AML-193 (cell line): ENCODE data around the gene SCAANT1.
A peak's percentile ranks its signal among the peaks of the same experiment; 100 is the strongest.

ENCODE experiments used
- DNase-seq, 2 experiments: peaks; one replicate each; lab custom pipeline; 2025; lab: John Stamatoyannopoulos, UW

SCAANT1 gene

DNA sequence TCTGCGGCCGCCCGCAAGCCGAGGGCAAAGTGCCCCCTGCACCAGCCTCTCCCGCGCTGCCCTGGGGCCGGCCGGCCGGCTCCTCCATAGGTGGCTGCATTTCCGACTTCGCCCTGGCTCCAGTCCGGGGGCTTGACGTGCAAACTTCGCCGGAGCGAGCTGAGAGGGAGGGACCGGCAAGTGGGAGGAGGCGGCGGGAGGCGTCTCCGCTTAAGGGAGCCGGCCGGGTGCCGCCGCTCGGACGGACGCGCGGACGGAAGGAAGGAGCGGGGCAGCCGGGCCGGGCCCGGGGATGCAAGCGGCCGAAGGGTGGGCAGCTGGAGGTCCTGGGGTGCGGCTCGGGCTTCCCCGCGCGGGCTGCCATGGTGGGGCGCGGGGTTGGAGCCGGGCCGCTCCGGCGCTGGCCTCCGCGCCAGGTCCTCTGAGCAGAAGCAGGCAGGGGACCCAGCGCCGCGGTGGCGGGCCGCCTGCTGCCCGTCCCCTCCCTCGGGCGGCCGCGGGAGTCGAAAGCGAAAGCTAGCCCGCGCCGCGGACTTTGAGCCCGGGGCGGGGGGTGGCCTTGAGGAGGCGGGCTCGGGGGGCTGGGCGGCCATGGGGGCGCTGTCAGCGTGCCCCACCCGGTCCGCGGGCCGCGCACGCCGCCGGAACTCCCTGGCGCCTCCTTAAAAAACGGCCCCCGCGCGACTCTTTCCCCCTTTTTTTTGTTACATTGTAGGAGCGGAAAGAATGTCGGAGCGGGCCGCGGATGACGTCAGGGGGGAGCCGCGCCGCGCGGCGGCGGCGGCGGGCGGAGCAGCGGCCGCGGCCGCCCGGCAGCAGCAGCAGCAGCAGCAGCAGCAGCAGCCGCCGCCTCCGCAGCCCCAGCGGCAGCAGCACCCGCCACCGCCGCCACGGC lies at the start of gene SCAANT1:
Gene SCAANT1 (minus strand): TSS at position 511 of the 895 bp plus-strand sequence.
- peak; percentile 71 to 79 for DNase-seq

DNA sequence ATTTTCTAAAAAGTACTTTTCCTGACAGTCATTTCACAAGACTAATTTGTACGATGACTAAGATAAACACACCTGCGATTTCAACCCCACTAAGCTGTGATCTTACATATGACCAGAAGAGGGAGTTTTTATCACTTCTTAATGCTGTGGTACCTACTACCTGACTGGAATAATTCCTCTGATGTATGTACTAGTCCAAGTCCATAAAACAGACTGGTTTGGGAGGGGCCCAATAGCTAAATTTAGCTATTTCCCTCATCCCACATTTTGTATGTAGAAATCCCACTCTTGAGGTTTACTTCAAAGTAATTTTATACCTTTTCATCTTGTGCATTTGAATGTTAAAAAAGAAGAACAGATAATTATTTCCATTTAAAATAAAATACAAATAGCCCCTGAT lies 49.7 kb upstream of the SCAANT1 start:
- DNase-seq, result peak; percentile 47 to 54

DNA sequence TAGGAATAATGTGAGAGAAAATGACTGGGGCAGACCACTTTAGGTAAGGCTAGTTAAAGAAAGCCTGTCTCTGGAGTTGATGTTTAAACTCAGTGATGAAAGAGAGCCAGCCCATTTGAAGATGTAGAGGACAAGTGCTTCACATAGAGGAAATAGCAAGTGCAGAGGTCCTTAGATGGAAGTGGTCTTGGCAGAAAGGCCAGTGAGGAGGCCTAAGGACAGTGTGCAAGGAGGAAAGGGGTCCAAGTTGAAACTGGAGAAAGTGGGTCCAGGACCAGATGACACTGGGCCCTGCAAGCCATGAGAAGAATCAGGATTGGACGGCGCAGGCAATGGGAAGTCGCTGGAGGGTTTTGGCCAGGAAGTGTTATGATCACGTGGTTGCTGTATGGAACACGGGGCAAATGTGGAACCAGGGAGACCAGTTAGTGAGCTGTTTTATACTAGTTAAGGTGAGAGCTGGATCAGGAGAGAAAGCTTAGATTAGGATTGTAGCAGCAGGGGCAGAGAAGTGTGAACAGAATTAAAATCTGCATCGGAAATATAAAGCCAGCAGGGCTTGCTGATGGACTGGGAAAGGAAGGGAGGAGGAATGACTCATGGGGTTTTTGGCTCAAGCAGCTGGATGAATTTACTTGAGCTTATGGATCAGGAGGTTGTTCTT lies 48.0 kb upstream of the SCAANT1 start:
- DNase-seq, result no peak

DNA sequence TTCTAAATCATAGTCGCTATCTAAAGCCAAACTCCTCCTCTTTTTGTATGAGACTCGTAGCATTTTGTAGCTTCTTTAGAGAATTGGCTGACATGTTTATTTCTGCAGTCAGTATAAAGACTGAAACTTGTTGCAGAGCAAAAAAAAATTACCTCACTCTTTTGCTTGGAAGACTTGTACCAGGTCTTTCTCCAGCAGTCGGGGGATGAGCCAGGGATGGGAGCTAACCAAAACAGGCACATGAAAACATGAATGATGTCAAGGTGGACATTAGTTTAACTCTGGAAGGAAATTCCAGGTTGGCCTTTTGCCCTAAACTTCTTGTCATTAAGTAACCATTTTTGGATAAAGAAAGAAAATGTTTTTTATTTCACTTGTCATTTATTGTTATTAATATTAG lies 47.0 kb upstream of the SCAANT1 start:
- DNase-seq, result no peak

DNA sequence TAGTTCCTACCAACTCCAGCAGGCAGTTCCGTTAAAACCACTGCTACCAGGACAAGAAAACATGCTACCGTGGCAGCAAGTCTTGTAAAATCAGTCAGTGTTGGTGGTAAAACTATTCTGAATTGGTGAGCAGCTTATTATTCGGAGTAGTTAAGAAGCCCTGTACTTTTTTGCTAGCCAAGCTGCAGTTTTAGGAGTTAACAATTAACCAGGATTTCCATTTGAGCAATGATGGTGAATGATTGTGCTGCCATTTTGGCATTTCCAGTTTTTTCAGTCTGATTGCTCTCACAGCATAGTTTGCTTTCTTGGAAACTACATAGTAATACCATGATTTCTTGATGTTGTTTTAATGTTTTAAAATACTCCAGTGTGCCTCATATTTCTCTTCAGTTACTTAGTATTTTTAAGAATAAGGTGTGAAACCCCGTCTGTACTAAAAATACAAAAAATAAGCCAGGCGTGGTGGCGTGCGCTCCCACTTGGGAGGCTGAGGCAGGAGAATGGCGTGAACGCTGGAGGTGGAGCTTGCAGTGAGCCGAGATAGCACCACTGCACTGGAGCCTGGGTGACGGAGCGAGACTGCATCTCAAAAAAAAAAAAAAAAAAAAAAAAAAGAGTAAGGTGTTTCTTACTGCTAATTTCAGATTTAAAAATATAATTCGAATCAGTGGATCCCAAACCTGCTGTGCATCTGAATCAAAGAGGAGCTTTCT lies 43.8 kb upstream of the SCAANT1 start:
- DNase-seq, result no peak

DNA sequence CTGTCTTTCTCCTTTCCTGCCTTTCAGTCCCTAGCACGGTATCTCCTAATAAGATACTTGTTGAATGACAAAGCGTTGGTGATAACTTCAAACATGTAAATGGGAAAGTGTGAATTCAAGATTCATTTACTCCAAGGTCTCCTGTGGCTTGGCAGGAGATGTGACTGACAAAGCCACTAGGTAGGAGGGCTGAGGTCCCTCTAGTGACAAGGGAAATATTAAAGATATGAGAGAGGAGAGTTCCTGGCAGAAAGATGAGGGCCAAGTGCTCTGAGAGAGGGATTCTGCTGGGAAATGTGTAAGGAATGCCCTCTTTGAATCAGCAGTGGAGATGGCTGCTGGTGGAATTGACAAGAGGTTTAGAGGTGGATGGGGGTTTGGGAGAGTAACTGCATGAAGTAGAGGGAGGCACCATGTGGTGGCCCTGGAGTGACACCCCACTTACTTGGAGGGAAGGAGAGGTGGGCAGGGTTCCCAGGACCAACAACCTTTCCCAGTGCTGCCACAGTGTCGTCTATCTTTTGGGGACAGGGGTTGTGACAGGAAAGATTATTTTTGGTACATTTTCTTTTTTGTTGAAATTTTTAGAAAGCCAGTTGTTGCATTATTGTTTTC lies 43.0 kb upstream of the SCAANT1 start:
- DNase-seq, result no peak

DNA sequence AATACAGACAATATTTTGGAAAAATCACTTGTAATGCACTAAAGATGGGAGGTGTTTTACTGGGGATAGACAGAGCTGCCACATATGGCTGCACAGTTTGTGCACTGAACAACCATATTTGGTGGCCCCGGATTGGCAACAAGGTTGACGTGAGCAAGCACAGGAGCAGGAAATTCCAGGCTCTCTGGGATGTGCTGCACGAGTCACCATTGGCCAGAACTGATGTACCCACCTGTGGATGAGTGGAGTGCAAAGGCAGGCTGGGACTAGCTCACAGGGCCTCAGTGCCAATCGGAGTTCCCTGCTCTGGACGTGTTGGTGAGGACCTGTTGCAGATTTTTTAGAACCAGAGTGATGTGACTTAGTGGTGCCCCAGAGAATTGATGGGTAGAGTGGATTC lies 42.0 kb upstream of the SCAANT1 start:
- DNase-seq, result no peak

DNA sequence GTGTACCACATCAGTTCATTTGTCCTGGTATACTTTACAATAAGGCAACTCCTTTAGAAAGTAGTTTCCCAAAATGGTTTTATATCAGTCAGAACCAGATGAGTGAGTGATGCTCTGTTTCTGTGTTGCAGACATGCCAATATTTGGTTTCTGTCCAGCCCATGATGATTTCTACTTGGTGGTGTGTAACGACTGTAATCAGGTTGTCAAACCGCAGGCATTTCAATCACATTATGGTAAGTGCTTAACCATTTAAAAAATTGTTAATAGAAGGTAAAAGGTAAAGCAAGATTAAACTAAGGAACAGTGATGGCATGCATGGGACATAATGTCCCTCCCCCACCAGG lies 40.0 kb upstream of the SCAANT1 start:
- no peak for DNase-seq

DNA sequence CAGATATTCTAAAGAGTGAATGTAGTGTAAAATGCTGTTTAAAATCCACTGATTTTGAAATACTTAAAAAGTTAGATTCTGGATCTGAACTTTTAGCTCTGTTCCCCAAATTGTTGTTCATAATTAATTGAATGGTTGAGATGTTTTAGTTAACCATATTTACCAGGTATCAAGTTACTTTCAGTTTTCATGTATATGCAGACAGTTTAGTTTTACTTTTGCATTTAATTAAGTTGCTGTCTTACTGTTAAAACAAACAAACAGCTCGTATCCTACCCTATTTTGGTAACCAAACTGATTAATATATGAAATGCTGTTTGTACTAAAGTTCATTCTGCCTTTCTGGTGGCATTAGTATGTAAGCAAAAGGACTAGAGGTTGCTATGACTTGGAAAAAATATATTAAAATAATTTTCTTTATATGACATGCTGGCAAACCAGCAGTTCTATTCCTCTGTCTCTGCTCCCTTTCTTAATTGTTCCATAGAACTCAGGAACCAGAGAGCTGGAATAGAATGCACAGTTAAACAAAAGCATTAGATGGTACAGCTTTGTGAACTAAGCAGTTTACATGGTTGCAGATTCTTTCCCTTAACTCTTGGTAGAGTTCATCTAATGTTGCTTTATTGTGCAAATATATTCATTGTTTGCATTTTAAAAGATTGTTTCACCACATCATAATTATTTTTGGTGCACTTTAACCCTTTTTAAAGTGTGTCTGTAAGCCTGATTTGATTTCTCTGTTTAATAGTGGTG lies 39.5 kb upstream of the SCAANT1 start:
- no peak for DNase-seq

DNA sequence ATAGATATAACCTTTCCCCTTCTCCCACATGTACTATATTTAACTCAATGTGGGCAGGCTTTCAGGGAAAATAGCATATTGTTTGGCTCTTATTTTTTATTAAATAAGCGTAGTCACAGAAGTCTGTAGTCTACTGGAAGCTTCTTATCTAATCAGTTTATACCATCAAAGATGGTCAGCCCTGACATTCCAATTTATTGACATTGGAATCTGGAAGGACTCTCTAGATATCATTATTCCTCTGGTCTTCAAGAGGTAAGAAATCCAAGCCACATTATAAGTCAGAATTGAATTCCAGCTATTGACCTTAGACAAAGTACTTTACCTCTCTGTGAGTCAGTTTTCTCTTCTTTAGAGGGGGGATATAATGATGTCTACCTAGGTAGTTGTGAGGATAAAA lies 38.5 kb upstream of the SCAANT1 start:
- DNase-seq, result no peak

DNA sequence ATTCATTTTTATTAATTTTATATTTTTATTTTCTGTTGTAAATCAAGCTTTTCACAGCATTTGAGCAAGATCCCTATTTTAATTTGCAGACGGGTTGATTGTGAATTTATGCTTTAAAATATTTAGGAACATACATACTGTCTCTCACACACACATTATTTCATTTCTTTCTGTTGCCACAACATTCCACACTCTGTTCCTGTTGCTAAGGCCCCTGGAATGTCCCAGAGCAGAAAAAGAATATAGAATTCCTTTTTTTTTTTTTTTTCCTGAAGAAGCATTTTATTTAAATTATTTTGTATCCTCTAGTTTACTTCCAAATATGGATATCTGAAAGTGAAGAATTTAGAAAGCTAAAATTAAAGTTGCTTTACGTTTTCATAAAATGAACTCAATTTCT lies 36.8 kb upstream of the SCAANT1 start:
- no peak for DNase-seq

DNA sequence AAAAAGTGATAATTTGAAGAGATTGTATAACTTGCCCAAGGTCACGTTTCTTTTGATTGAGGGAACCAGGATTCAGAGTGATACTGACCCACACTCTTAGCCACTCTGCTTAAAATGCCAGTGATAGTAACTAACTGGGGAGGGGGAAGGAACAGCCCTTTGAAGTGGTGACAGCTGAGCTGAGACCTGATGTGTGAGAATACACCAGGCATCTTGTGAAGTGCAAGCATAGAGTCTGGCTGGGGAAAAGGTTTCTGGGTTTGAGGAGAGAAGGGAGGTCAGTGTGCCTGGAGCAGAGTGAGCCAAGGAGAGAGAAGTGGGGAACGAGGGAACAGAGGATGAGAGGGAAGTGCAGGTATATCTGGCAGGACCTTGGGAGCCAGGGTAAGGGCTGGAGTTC lies 35.4 kb upstream of the SCAANT1 start:
- no peak for DNase-seq

DNA sequence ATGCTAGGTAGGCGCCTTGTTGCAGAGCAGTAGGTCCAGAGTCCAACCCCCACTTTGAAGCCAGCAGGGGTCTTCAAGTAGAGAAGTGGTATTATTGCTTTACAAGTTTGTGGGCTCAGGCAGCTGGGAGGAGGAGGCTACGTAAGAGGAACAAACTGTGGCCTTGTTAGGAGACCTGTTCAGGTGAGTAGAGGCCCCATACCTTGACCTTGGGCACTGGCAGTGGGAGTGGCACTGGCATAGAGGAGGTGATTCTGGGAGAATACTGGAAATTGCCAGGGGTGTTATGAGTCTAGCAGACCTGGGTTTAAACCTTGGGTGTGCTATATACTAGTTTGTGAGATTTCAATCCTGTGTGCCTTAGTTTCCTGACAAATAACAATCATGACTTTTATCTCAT lies 34.6 kb upstream of the SCAANT1 start:
- no peak for DNase-seq

DNA sequence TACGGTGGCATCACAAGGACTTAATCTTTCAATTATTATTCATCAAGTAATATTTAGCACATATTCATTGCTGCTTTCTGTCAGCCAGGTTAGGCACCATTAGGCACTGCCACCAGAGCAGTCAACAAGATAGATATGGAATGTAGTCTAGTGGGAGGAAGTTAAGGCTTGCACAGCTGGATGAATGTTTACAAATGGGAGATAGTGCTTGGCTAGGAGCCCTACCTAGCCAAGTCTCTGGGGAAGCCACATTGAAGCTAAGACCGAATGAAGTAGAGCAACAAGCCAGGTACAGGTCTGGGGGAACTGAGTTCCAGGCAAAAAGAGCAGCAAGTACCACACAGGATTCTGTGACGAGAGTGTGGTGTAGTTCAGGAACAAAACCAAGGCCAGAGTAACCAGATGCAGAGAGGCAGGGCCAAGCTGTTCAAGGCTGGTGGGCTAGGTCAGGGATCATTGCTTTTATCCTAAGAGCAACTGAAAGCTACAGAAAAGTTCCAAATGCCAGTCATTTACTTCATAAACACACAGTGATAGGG lies 33.4 kb upstream of the SCAANT1 start:
- DNase-seq, result no peak

DNA sequence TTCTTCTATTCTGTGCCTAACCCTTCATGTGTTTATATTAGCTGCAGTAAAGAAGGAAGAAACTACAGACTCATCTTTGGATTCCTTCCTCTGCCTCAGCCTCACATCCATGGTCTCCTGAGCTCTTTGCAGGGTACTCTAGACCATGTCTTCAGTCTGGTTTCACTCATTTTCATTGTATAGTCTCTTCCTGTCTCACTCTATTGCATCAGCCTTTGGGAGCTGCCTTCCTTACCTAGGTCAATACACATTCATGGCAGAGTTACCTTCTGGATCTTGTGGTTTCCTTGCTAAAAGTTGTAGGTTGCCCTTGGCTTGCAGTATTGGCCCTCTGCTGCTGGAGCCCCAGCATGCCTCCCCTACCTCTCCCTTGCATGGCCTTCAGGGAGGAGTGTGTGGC lies 31.5 kb upstream of the SCAANT1 start:
- DNase-seq, result no peak

DNA sequence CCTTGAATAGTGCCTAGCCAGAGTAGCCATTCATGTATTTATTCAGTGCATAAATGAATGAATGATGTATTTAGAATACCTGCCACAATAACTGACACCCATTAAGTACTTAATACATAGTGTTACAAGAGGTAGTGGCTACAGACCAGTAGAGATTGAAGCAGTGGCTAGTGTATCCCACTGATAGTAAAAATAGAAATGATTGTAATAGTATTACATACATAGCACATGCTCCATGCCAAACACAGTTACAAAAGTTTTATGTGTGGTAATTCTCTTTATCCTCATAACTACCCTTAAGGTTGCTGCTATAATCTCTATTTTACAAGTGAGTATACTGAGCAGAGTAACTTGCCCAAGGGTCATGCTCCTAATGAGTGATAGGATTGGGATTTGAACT lies 30.3 kb upstream of the SCAANT1 start:
- no peak for DNase-seq

DNA sequence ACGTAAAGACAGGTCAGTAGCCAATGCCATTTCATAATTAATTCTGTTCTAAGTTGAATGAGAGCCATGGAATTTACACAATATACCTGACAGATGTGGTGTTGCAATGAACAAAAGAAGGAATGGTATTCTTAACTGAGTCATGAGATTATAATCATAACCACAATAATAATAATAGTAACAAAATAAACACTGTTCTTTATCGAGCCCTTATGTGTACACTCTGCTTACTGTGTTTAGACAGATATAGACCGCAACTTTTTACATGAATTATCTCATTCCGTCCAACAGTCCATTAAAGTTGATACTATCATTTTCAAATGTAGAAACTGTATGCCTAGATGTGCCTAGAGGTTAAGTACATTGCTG lies 28.2 kb upstream of the SCAANT1 start:
- DNase-seq, result no peak

DNA sequence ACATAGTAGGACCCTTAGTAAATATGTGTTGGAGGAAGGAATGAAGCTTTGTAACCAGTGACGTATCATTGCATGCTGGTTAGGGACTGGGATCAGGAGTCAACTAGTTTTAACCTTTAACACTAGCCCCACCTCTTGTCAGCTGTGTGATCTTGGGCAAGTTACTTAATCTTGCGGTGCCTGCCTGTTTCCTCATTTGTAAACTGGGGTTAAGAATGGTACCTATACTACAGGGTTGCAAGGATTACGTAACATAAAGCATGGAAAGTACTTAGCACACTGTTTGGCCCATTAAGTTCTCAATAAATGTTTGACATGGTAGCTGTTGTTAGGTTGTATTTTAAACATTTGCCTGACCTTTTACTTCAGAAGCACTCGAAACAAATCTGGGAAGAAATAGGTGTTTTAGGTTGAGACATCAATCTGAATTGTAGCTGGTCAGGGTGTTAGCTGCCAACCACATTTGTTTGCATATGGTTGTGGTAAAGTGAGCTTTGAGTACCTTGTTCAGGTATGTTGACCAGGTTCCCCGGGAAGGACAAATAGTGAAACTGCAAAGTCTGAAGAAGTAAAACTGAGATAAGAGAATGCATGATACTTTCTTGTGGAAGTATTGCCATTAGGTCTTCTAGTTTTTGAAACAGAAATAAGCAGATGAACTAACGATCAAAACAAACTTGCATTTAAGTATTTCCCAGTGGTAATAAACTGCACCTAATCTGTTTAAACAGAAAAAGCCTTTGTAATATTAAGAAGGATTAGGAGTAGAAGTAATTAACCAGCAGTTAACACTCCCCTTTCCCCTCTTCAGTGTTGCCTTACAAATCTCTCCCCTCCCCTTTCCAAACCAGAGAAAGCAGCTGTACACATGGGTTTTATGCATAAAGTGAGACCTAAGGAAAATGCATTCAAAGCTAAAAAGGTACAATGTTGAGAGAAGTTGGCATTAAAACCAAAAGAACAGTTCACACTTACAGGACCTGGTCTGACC lies 25.8 kb upstream of the SCAANT1 start:
- DNase-seq, result peak; percentile 97 to 99

DNA sequence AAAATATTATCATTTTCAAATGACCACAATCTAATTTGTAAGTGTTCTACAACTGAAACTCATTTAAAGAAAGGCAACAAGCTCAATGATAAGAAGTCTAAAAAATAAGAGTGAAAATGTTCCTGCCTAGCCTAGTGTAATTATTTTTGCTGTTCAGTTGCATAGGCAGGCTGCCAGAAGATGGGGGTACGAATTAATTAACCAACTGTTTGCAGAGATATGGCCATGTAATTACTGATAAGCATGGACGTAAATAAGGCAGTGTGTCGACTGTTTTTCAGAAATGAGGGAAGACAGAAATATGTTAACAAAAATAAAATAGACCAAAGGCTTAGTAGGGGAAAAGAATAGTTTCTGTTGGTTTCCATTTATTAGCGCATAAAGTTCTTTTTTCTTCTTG lies 24.7 kb upstream of the SCAANT1 start:
- DNase-seq, result no peak
